HEK293 (cell line): ENCODE data around the gene KDM4D.

Experiments used
- HOXD13 ChIP-seq: sonication (generic); formaldehyde crosslinking; IDR thresholded peaks from 2 replicates; pipeline ENCODE4 v1.8.0; 2022; ENCODE audit warnings: missing genetic modification reagents, borderline replicate concordance
- MYNN ChIP-seq: fragments of 450-650 bp; formaldehyde crosslinking; IDR thresholded peaks from 2 replicates; pipeline ENCODE4 v1.5.1; 2016; ENCODE audit warnings: missing biosample characterization, missing genetic modification characterization, borderline replicate concordance
- PRDM1 ChIP-seq: fragments of 450-650 bp; formaldehyde crosslinking; IDR thresholded peaks from 2 replicates; pipeline ENCODE4; 2016; ENCODE audit warnings: missing biosample characterization, missing genetic modification characterization
- TCF7L2 ChIP-seq: IDR thresholded peaks from 2 replicates; pipeline ENCODE4 v1.6.1; 2011; ENCODE audit warnings: low read depth, mild to moderate bottlenecking, inconsistent platforms, low read length, moderate library complexity, borderline replicate concordance
- ZNF121 ChIP-seq: fragments of 450-650 bp; formaldehyde crosslinking; IDR thresholded peaks from 2 replicates; pipeline ENCODE4 v1.5.1; 2016; ENCODE audit warnings: missing biosample characterization, missing genetic modification characterization
- ZNF202 ChIP-seq: fragments of 450-650 bp; formaldehyde crosslinking; IDR thresholded peaks from 2 replicates; pipeline ENCODE4 v1.5.1; 2016; ENCODE audit warnings: missing biosample characterization, missing genetic modification characterization, borderline replicate concordance
- ZNF274 ChIP-seq, 2 experiments: fragments of 200-500 bp in 1 of 2; fragments of 450-650 bp in 1 of 2; sonication (Bioruptor generic) in 1 of 2; formaldehyde crosslinking in 1 of 2; IDR thresholded peaks; 2 replicates each; pipeline versions ENCODE4 v1.5.1 to v1.6.1; 2014 to 2016; ENCODE audit warnings: borderline replicate concordance in 1 of 2, inconsistent platforms in 1 of 2, low read length in 1 of 2, missing biosample characterization in 1 of 2, missing genetic modification characterization in 1 of 2
- ZNF510 ChIP-seq: fragments of 450-650 bp; formaldehyde crosslinking; IDR thresholded peaks from 2 replicates; pipeline ENCODE4 v1.5.1; 2018; ENCODE audit warnings: mild to moderate bottlenecking, missing genetic modification characterization, missing biosample characterization; ENCODE audit not compliant: insufficient replicate concordance
- ZNF521 ChIP-seq: fragments of 450-650 bp; formaldehyde crosslinking; IDR thresholded peaks from 2 replicates; pipeline ENCODE4 v1.5.1; 2017; ENCODE audit warnings: missing biosample characterization, mild to moderate bottlenecking, missing genetic modification characterization
- ZNF768 ChIP-seq: fragments of 450-650 bp; formaldehyde crosslinking; IDR thresholded peaks from 2 replicates; pipeline ENCODE4 v1.5.1; 2018; ENCODE audit warnings: missing biosample characterization, mild to moderate bottlenecking, missing genetic modification characterization
- ZNF830 ChIP-seq: fragments of 450-650 bp; IDR thresholded peaks from 2 replicates; pipeline ENCODE4 v1.5.0; 2018; ENCODE audit warnings: missing biosample characterization, missing genetic modification characterization, low read depth, mild to moderate bottlenecking, moderate library complexity
- ZSCAN23 ChIP-seq: fragments of 450-650 bp; formaldehyde crosslinking; IDR thresholded peaks from 2 replicates; pipeline ENCODE4 v1.5.1; 2016; ENCODE audit warnings: missing biosample characterization, missing genetic modification characterization
- TF ChIP-seq, protein P1 (sequence below): fragments of 450-650 bp; formaldehyde crosslinking; IDR thresholded peaks from 2 replicates; pipeline ENCODE4 v1.5.1; 2016; ENCODE audit warnings: missing biosample characterization, missing genetic modification characterization

DNA sequence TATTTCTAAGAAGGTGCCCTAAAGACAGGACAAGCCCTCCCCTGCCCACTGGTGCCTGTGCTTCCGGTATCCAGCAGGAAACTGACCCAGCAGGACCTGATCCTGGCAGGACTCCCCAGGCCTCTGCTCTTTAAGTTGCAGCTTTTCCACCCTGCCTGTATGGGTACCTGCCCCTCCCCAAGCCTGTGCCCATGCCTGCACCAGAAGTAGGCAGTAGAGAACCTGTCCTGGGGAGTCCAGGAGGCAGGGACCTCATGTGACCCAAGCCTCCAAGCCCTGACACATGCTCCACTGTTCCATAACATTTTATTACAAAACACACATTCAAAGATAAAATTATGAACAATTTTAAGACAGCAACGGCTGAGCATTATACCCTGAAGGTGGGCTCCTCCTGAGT is 14.3 kb upstream of the KDM4D start:
- TF ChIP-seq TCF7L2, result no peak
- TF ChIP-seq ZNF510 (tag by site-specific recombination), result no peak
- TF ChIP-seq, protein P1, sequence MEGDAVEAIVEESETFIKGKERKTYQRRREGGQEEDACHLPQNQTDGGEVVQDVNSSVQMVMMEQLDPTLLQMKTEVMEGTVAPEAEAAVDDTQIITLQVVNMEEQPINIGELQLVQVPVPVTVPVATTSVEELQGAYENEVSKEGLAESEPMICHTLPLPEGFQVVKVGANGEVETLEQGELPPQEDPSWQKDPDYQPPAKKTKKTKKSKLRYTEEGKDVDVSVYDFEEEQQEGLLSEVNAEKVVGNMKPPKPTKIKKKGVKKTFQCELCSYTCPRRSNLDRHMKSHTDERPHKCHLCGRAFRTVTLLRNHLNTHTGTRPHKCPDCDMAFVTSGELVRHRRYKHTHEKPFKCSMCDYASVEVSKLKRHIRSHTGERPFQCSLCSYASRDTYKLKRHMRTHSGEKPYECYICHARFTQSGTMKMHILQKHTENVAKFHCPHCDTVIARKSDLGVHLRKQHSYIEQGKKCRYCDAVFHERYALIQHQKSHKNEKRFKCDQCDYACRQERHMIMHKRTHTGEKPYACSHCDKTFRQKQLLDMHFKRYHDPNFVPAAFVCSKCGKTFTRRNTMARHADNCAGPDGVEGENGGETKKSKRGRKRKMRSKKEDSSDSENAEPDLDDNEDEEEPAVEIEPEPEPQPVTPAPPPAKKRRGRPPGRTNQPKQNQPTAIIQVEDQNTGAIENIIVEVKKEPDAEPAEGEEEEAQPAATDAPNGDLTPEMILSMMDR (tag by site-specific recombination), result no peak
- TF ChIP-seq ZNF121 (tag by site-specific recombination), result no peak
- no peak for TF ChIP-seq ZSCAN23 (tag by site-specific recombination)
- no peak for TF ChIP-seq ZNF274 (IDR thresholded peaks at IDR 0.05; ENCODE audit: low read length)
- no peak for TF ChIP-seq ZNF274 (tag by site-specific recombination; IDR thresholded peaks at IDR 0.05; ENCODE audit: borderline replicate concordance)
- no peak for TF ChIP-seq ZNF768 (tag by site-specific recombination)
- no peak for TF ChIP-seq PRDM1
- no peak for TF ChIP-seq ZNF830 (tag by site-specific recombination)
- TF ChIP-seq ZNF202 (tag by site-specific recombination), result no peak
- TF ChIP-seq MYNN (tag by site-specific recombination), result no peak
- no peak for TF ChIP-seq ZNF521 (tag by site-specific recombination)
- TF ChIP-seq HOXD13 (CRISPR knock-in tag), result no peak
